ENCODE results near the gene PCMTD2. TPM values are rescaled to one million over a fixed set of nuclear protein-coding genes. Genes with fewer than 3 reads are reported as not detected.

PCMTD2 gene
- total and polyA plus RNA-seq, 7 donors: 9.9 to 73.9 (median 60.3) TPM

DNA sequence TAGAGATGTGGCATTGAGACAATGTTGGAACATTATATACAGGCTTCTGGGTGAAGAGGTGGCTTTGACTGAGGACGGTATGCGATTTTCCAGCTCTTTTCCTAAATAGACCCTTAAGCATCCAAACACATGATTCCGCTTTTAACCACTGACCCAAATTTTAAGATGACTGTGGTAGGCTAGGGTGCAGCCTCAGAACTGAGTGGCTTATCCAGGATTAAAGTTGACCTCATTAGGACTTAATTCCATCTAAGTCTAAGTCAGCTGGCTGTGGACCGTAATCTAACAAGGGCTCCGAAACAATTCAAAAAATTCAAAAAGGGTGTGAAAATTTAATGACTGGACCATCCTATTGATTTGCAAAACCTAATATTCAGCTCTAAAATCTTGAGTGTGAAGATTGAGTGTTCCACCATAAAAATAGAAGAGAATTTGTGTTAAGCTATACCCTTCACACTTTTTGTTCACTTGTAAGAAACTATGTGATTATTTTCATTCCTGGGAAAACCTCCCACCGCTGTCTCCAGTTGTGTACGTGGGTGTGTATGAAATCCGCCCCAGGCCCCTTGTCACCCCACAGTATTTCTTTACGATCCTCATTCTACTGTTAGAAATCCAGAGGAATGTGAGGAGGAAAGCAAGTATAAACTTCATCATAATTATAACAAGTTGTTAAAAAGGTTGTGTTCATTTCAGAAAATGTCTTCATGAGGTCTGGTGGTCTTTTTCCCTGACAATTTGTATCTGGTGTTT is 2.7 kb downstream of the PCMTD2 start:
- peaks cover 0 to 60% (median 40%) of the 10 kb centered on the region in 4 donors for H3K4me1 ChIP-seq
- intact Hi-C loops (cut with DNase I): no loop called here
- 87 to 91% methylated on average over 9 of the region's 9 CpGs for WGBS, 2 donors
- no peaks in the 10 kb centered on the region for H3K9me3 ChIP-seq
- H3K36me3 ChIP-seq: no peaks in the 10 kb centered on the region
- no peak for DNase-seq
- no peak for TF ChIP-seq POLR2A (IDR thresholded peaks at IDR 0.05)
- no peak for TF ChIP-seq POLR2AphosphoS5 (IDR thresholded peaks at IDR 0.05)
- TF ChIP-seq EP300 (IDR thresholded peaks at IDR 0.05): no peak
- TF ChIP-seq, protein P1, sequence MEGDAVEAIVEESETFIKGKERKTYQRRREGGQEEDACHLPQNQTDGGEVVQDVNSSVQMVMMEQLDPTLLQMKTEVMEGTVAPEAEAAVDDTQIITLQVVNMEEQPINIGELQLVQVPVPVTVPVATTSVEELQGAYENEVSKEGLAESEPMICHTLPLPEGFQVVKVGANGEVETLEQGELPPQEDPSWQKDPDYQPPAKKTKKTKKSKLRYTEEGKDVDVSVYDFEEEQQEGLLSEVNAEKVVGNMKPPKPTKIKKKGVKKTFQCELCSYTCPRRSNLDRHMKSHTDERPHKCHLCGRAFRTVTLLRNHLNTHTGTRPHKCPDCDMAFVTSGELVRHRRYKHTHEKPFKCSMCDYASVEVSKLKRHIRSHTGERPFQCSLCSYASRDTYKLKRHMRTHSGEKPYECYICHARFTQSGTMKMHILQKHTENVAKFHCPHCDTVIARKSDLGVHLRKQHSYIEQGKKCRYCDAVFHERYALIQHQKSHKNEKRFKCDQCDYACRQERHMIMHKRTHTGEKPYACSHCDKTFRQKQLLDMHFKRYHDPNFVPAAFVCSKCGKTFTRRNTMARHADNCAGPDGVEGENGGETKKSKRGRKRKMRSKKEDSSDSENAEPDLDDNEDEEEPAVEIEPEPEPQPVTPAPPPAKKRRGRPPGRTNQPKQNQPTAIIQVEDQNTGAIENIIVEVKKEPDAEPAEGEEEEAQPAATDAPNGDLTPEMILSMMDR (IDR thresholded peaks at IDR 0.05): no peak
- no peaks in the 10 kb centered on the region for H3K27me3 ChIP-seq
- no peak overlapping the region for H3K27ac ChIP-seq
- H3K4me3 ChIP-seq: no peak overlapping the region

DNA sequence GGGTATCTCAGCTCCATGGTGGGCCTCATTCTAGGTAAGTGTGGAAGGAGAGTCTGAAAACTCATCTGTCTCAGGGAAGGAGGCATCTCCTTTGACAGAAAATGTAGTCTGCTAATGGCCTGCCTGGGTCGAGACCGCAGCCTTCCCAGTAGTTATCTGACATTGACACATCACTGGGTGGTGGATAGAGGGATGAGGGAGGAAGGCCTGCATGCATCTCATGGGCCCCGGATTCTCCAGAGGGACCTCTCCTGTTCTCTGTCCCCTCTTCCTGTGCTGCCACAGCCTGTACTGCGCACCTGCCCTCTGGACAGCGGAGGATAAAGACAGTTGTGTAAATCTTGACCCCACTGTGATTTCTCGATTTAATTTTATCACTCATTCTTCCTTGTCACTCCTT is 4.7 kb downstream of the PCMTD2 start:
- H3K9me3 ChIP-seq: no peaks in the 10 kb centered on the region
- DNase-seq: no peak
- H3K27ac ChIP-seq: peak overlapping the region in 1 of 4 donors; percentile 44
- WGBS, 2 donors: 82 to 95% methylated on average over 6 of the region's 6 CpGs
- H3K4me1 ChIP-seq: peaks cover 0 to 54% (median 36%) of the 10 kb centered on the region in 4 donors
- no peaks in the 10 kb centered on the region for H3K27me3 ChIP-seq
- TF ChIP-seq EP300 (IDR thresholded peaks at IDR 0.05) (no peak), POLR2A (IDR thresholded peaks at IDR 0.05) (no peak), POLR2AphosphoS5 (IDR thresholded peaks at IDR 0.05) (no peak)
- TF ChIP-seq, protein P1 (IDR thresholded peaks at IDR 0.05): no peak
- peaks cover 0 to 4% (median 0%) of the 10 kb centered on the region in 4 donors for H3K36me3 ChIP-seq
- intact Hi-C loops (cut with DNase I): no loop called here
- no peak overlapping the region for H3K4me3 ChIP-seq

DNA sequence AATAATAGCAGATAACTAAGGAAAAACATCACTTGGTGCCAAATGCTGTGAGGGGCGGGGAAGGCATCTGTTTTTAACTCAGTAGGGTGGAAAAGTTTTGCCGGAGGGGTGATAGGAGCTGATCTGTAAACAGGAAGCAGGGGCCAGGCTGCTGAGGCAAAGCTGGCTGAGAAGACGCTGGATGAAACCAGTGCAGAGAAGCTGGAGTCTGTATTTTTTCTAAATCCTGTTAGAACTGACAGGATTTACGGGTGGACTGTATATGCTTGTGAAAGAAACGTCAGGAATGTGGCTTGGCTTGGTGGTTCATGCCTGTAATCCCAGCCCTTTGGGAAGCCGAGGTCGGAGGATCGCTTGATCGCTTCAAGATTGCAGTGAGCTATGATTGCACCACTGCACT is 5.6 kb downstream of the PCMTD2 start:
- Histone ChIP-seq H3K27ac (peak overlapping the region; percentile 14 to 57 (median 42)), H3K9me3 (no peaks in the 10 kb centered on the region), H3K36me3 (peaks cover 0 to 13% (median 0%) of the 10 kb centered on the region in 4 donors), H3K4me3 (no peak overlapping the region), H3K27me3 (no peaks in the 10 kb centered on the region), H3K4me1 (peaks cover 0 to 52% (median 34%) of the 10 kb centered on the region in 4 donors)
- WGBS, 2 donors: 65 to 76% methylated on average over 9 of the region's 9 CpGs
- peak in 1 of 4 donors; percentile 21 for TF ChIP-seq POLR2AphosphoS5 (IDR thresholded peaks at IDR 0.05)
- no peak for TF ChIP-seq EP300 (IDR thresholded peaks at IDR 0.05)
- DNase-seq: peak; percentile 88
- intact Hi-C loops (cut with DNase I): no loop called here

DNA sequence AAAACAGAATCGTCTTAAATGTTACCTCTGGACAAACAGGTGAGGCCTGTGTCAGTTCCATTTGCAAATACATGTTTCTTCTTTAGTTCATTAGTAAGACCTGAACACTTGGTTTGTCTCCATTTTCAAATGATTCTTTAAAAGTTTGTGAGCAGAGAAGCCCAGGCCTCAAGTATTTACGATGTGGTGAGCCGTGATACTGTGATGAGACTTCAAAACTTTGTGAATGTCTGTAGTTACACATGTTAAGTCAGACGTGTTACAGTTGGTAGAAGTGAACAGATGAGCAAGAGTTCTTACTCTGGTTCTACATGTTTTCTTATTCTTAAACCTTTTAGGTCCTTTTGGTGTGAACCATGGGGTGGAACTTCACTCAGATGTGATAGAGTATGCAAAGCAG is 8.5 kb downstream of the PCMTD2 start:
- Histone ChIP-seq H3K27ac (no peak overlapping the region), H3K9me3 (no peaks in the 10 kb centered on the region), H3K27me3 (no peaks in the 10 kb centered on the region), H3K36me3 (peaks cover 0 to 26% (median 0%) of the 10 kb centered on the region in 4 donors), H3K4me3 (no peak overlapping the region), H3K4me1 (peaks cover 0 to 24% (median 17%) of the 10 kb centered on the region in 4 donors)
- TF ChIP-seq POLR2AphosphoS5 (IDR thresholded peaks at IDR 0.05) (no peak), POLR2A (IDR thresholded peaks at IDR 0.05) (no peak), EP300 (IDR thresholded peaks at IDR 0.05) (no peak)
- TF ChIP-seq, protein P1 (IDR thresholded peaks at IDR 0.05): no peak
- 81 to 82% methylated on average over 4 of the region's 4 CpGs for WGBS, 2 donors
- DNase-seq: no peak
- intact Hi-C loops (cut with DNase I): no loop called here

DNA sequence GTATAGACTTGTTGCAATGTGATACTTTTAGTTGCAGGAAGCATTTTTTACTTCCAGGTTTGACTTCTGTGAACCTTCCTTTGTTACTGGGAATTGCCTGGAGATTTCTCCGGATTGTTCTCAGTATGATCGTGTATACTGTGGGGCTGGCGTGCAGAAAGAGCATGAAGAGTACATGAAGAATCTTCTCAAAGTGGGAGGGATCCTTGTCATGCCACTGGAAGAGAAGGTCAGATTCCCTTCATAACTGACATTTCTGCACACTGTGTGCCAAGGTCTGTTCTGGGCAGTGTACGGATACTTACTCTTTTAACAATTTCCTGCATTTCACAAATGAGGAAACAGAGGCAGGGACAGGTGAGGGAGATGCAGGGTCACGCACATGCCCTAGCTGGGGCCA is 9.7 kb downstream of the PCMTD2 start:
- intact Hi-C loops (cut with DNase I): no loop called here
- H3K36me3 ChIP-seq: peaks cover 0 to 31% (median 0%) of the 10 kb centered on the region in 4 donors
- TF ChIP-seq EP300 (IDR thresholded peaks at IDR 0.05) (no peak), POLR2A (IDR thresholded peaks at IDR 0.05) (no peak), POLR2AphosphoS5 (IDR thresholded peaks at IDR 0.05) (no peak)
- TF ChIP-seq, protein P1 (IDR thresholded peaks at IDR 0.05): no peak
- no peak overlapping the region for H3K27ac ChIP-seq
- no peak overlapping the region for H3K4me3 ChIP-seq
- peaks cover 0 to 20% (median 14%) of the 10 kb centered on the region in 4 donors for H3K4me1 ChIP-seq
- no peak for DNase-seq
- no peaks in the 10 kb centered on the region for H3K27me3 ChIP-seq
- WGBS, 2 donors: 82 to 85% methylated on average over 5 of the region's 5 CpGs
- H3K9me3 ChIP-seq: no peaks in the 10 kb centered on the region

All from sigmoid colon (tissue), 7 donors.